Endothelial cell of umbilical vein (primary cell): ENCODE measurements around the gene AQP7. TPM values are rescaled to one million over a fixed set of nuclear protein-coding genes. Genes with fewer than 3 reads are reported as not detected.

Source experiments
- BruUV-seq: library from RNA; stranded (reverse); fragments of 400-500 nt; replicated peaks from 2 replicates; lab custom pipeline; 2021; lab: Mats Ljungman, UMichigan
- CTCF ChIA-PET: fragments of 300-600, 350-600 bp; sonication (Branson Sonifier 250); formaldehyde crosslinking; loops from one replicate; lab custom pipeline; 2021; ENCODE audit warnings: antibody characterized with exemption, inconsistent platforms; lab: Charles Lee
- POLR2A ChIA-PET: fragments of 300-600, 350-600 bp; sonication (Branson Sonifier 250); formaldehyde crosslinking; loops from one replicate; lab custom pipeline; 2021; ENCODE audit warnings: antibody characterized with exemption, inconsistent platforms; lab: Charles Lee
- DNase-seq: peaks from one replicate; pipeline ENCODE4 v3.0.0-alpha.2; 2011; ENCODE audit warnings: low read depth, low spot score
- FAIRE-seq: peaks from 2 replicates; lab custom pipeline; 2011; peaks lifted over from hg19 to GRCh38; lab: Jason Lieb, UNC
- H2AFZ ChIP-seq: 2 replicates; pipeline ENCODE4 v1.6.0; 2012; ENCODE audit warnings: low read depth, low read length, control low read depth, inconsistent platforms
- H3K27ac ChIP-seq: 2 replicates; pipeline ENCODE4 v1.5.1; 2011; ENCODE audit warnings: low read depth, mild to moderate bottlenecking, control low read depth, low read length, moderate library complexity; ENCODE audit not compliant: insufficient read depth
- H3K27me3 ChIP-seq, 2 experiments: 2 replicates each; pipeline versions ENCODE4 v1.6.0 to v1.6.1; 2011; ENCODE audit warnings: low read length in 2 of 2, mixed read lengths in 1 of 2; ENCODE audit not compliant: control insufficient read depth in 2 of 2, insufficient read depth in 2 of 2
- H3K36me3 ChIP-seq, 2 experiments: 2 replicates in 1 of 2; 3 replicates in 1 of 2; pipeline ENCODE4 v1.5.1; 2011; ENCODE audit warnings: low read length in 2 of 2, mild to moderate bottlenecking in 1 of 2, moderate library complexity in 1 of 2; ENCODE audit not compliant: control insufficient read depth in 2 of 2, insufficient read depth in 2 of 2; ENCODE audit errors: extremely low read depth in 1 of 2
- H3K4me1 ChIP-seq: 3 replicates; pipeline ENCODE4 v1.5.1; 2011; ENCODE audit warnings: mild to moderate bottlenecking, low read length; ENCODE audit not compliant: control insufficient read depth, insufficient read depth; ENCODE audit errors: extremely low read depth
- H3K4me2 ChIP-seq: 2 replicates; pipeline ENCODE4 v1.6.1; 2011; ENCODE audit warnings: low read length, control low read depth, mixed read lengths; ENCODE audit not compliant: insufficient read depth
- H3K4me3 ChIP-seq, 3 experiments: fragments of 200-600 bp in 1 of 3; sonication (generic), shearing (Covaris generic) in 1 of 3; replicated peaks in 1 of 3; 2 replicates each; pipeline ENCODE4 v1.5.1; 2011 to 2016; ENCODE audit warnings: control low read depth in 3 of 3, low read length in 3 of 3, mild to moderate bottlenecking in 2 of 3, inconsistent platforms in 1 of 3, low read depth in 1 of 3, moderate library complexity in 1 of 3; ENCODE audit not compliant: insufficient read depth in 1 of 3
- H3K79me2 ChIP-seq: 2 replicates; pipeline ENCODE4 v1.6.0; 2012; ENCODE audit warnings: low read length, inconsistent platforms; ENCODE audit not compliant: control insufficient read depth, insufficient read depth
- H3K9ac ChIP-seq: replicated peaks from 2 replicates; pipeline ENCODE3; 2011; ENCODE audit warnings: low read length, control low read depth; ENCODE audit not compliant: insufficient read depth; ENCODE audit errors: extremely low read depth
- H3K9me1 ChIP-seq: replicated peaks from 3 replicates; pipeline ENCODE4 v1.6.0; 2011; ENCODE audit warnings: mild to moderate bottlenecking, low read length; ENCODE audit not compliant: control insufficient read depth, insufficient read depth; ENCODE audit errors: extremely low read depth
- H3K9me3 ChIP-seq: replicated peaks from 2 replicates; pipeline ENCODE4 v1.5.1; 2012; ENCODE audit warnings: low read length, inconsistent platforms; ENCODE audit not compliant: control insufficient read depth, insufficient read depth
- H4K20me1 ChIP-seq: replicated peaks from 2 replicates; pipeline ENCODE3; 2011; ENCODE audit warnings: mild to moderate bottlenecking, low read length; ENCODE audit not compliant: control insufficient read depth, insufficient read depth; ENCODE audit errors: extremely low read depth
- EZH2 ChIP-seq: IDR thresholded peaks from 2 replicates; pipeline ENCODE4 v1.6.1; 2012; ENCODE audit warnings: borderline replicate concordance, low read depth, mild to moderate bottlenecking, moderate library complexity, low read length, inconsistent platforms; ENCODE audit not compliant: severe bottlenecking
- FOS ChIP-seq: IDR thresholded peaks from 2 replicates; pipeline ENCODE4 v1.6.1; 2011; ENCODE audit warnings: mild to moderate bottlenecking, low read length, moderate library complexity, borderline replicate concordance; ENCODE audit not compliant: insufficient read depth
- GATA2 ChIP-seq: IDR thresholded peaks from 2 replicates; pipeline ENCODE4 v1.7.0; 2011; ENCODE audit warnings: low read depth, mild to moderate bottlenecking, moderate library complexity, mixed read lengths, low read length; ENCODE audit not compliant: insufficient read length, insufficient read depth
- JUN ChIP-seq: IDR thresholded peaks from 2 replicates; pipeline ENCODE4 v1.6.1; 2011; ENCODE audit warnings: borderline replicate concordance, low read depth; ENCODE audit not compliant: insufficient read length, insufficient read depth
- MYC ChIP-seq: IDR thresholded peaks from one replicate; pipeline ENCODE4 v1.6.1; 2011; ENCODE audit warnings: mild to moderate bottlenecking, low read depth, low read length
- POLR2A ChIP-seq: IDR thresholded peaks from 2 replicates; pipeline ENCODE4 v1.6.1; 2012; ENCODE audit warnings: low read depth, mild to moderate bottlenecking, control low read depth, low read length
- POLR2AphosphoS5 ChIP-seq: IDR thresholded peaks from 2 replicates; pipeline ENCODE4 v1.6.1; 2012; ENCODE audit warnings: low read depth, mild to moderate bottlenecking, control low read depth, low read length, moderate library complexity; ENCODE audit not compliant: insufficient read depth
- dilution Hi-C: fragments of 300-500 bp; cut with MboI; formaldehyde crosslinking; loops from one replicate; pipeline ENCODE4 v1.15.0; 2019; ENCODE audit warnings: low sequenced_read_pairs; ENCODE audit not compliant: extremely low pct_ligation_motif_present
- intact Hi-C: fragments of 100-400 bp; cut with micrococcal nuclease; formaldehyde crosslinking; loops from one replicate; pipeline ENCODE4 v1.10.0; 2022
- polyA plus RNA-seq, 4 experiments: library from polyadenylated mRNA; depleted of rRNA in 3 of 4; stranded (reverse) in 3 of 4; unstranded in 1 of 4; fragments of >200 nt; gene quantifications; 2 replicates each; pipeline versions ENCODE4 v1.2.1 to v1.2.3, GENCODE V29; 2011 to 2012; ENCODE audit warnings: missing spikeins in 1 of 4
- total RNA-seq: library from RNA; stranded (reverse); gene quantifications from 2 replicates; pipeline ENCODE4 v1.2.3, GENCODE V29; 2021
- TF ChIP-seq, protein P1 (sequence below), 2 donors: IDR thresholded peaks; 1 replicate in 1 of 2; 2 replicates in 1 of 2; pipeline ENCODE4 v1.5.1; 2011; ENCODE audit warnings: low read length in 2 of 2, mild to moderate bottlenecking in 2 of 2, moderate library complexity in 2 of 2, control low read depth in 1 of 2, inconsistent platforms in 1 of 2, low read depth in 1 of 2; ENCODE audit not compliant: insufficient read depth in 1 of 2; ENCODE audit errors: extremely low read depth in 1 of 2
- TF ChIP-seq, protein P2 (sequence below): IDR thresholded peaks from 2 replicates; pipeline ENCODE4 v1.6.1; 2011; ENCODE audit not compliant: insufficient read depth, insufficient read length

AQP7 gene
- total and polyA plus RNA-seq, 2 donors (not counting 3 experiments of a cell fraction or from before 2014, with no cell fraction given): 3.7 TPM; not detected in 1

DNA sequence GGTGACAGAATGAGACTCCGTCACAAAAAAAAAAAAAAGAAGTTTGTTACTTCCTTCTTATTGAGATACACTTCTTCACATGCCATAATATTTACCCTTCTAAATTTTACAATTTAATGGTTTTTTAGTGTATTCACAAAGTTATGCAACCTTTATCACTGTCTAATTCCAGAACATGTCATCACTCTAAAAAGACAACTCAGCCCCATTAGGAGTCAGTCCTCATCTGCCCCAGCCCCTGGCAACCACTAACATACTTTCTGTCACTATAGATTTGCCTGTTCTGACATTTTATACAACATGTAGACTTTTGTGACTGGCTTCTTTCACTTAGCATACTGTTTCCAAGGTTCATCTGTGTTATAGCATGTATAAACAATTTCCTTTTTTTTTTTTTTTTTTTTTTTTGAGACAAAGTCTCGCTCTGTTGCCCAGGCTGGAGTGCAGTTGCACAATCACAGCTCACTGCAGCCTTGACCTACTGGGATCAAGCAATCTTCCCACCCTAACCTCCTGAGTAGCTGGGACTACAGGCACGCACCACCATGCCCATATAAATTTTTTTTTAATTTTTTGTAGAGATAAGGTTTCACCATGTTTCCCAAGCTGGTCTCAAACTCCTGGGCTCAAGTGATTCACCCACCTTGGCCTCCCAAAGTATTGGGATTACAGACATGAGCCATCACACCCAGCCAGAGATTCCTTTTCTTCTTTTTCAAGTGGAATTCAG, 27.1 kb upstream of the AQP7 start:
- Histone ChIP-seq H3K4me3 (no peak overlapping the region), H3K9me3 (no peaks in the 10 kb centered on the region), H3K9ac (no peak overlapping the region), H3K9me1 (no peaks in the 10 kb centered on the region), H2AFZ (no peak overlapping the region), H4K20me1 (no peaks in the 10 kb centered on the region), H3K27me3 (no peaks in the 10 kb centered on the region), H3K79me2 (no peaks in the 10 kb centered on the region), H3K4me2 (no peak overlapping the region), H3K36me3 (no peaks in the 10 kb centered on the region), H3K4me1 (no peaks in the 10 kb centered on the region), H3K27ac (no peak overlapping the region)
- FAIRE-seq: no peak
- no TSS peak for BruUV-seq
- TF ChIP-seq POLR2A (no peak), GATA2 (no peak), EZH2 (no peak), FOS (no peak), JUN (no peak), POLR2AphosphoS5 (no peak), MYC (no peak)
- TF ChIP-seq, protein P1, sequence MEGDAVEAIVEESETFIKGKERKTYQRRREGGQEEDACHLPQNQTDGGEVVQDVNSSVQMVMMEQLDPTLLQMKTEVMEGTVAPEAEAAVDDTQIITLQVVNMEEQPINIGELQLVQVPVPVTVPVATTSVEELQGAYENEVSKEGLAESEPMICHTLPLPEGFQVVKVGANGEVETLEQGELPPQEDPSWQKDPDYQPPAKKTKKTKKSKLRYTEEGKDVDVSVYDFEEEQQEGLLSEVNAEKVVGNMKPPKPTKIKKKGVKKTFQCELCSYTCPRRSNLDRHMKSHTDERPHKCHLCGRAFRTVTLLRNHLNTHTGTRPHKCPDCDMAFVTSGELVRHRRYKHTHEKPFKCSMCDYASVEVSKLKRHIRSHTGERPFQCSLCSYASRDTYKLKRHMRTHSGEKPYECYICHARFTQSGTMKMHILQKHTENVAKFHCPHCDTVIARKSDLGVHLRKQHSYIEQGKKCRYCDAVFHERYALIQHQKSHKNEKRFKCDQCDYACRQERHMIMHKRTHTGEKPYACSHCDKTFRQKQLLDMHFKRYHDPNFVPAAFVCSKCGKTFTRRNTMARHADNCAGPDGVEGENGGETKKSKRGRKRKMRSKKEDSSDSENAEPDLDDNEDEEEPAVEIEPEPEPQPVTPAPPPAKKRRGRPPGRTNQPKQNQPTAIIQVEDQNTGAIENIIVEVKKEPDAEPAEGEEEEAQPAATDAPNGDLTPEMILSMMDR (IDR thresholded peaks at IDR 0.05; ENCODE audit: extremely low read depth in 1 of 2, insufficient read depth in 1 of 2, low read depth in 1 of 2, low read length in 2 of 2): no peak
- TF ChIP-seq, protein P2, sequence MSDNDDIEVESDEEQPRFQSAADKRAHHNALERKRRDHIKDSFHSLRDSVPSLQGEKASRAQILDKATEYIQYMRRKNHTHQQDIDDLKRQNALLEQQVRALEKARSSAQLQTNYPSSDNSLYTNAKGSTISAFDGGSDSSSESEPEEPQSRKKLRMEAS: no peak
- dilution Hi-C loops: no loop called here
- intact Hi-C loops: no loop called here
- CTCF ChIA-PET: no interaction called here
- POLR2A ChIA-PET: no interaction called here
- no peak for DNase-seq
